K562 (cell line): ENCODE measurements around the gene NUDT14. TPM values are rescaled to one million over a fixed set of nuclear protein-coding genes. Genes with fewer than 3 reads are reported as not detected.

Experiments
- AFF1 ChIP-seq, 2 experiments: fragments of 450-650 bp; IDR thresholded peaks; 2 replicates each; pipeline ENCODE4 v1.6.1; 2018; ENCODE audit warnings: mild to moderate bottlenecking in 2 of 2, low read depth in 1 of 2; ENCODE audit not compliant: partially characterized antibody in 2 of 2
- CHD7 ChIP-seq: fragments of 200-600 bp; sonication (generic); IDR thresholded peaks from one replicate; pipeline ENCODE4 v1.6.1; 2012; ENCODE audit warnings: mild to moderate bottlenecking, low read depth, low read length, inconsistent platforms
- polyA plus RNA-seq, 8 experiments: library from polyadenylated mRNA; depleted of rRNA in 4 of 8; stranded (reverse) in 5 of 8; unstranded in 3 of 8; fragments of >200 nt; fragmentation: Nextera tagmentation in 2 of 8; fragmentation: Illumina TruSeq in 1 of 8; extraction: Ambion mirVana in 2 of 8; extraction: Trizol in 1 of 8; gene quantifications; 2 replicates each; pipeline versions ENCODE4 v1.2.1 to v1.2.3, GENCODE V29; 2011 to 2014; ENCODE audit warnings: inconsistent platforms in 1 of 8, missing spikeins in 1 of 8
- total RNA-seq, 7 experiments: library from RNA; depleted of rRNA in 6 of 7; stranded (reverse); fragments of >200 nt in 6 of 7; fragmentation: Illumina TruSeq in 2 of 7; extraction: Trizol in 2 of 7; gene quantifications; 2 replicates each; pipeline versions ENCODE4 v1.2.1 to v1.2.3, GENCODE V29; 2011 to 2021; ENCODE audit warnings: low replicate concordance in 1 of 7

NUDT14 gene
- total and polyA plus RNA-seq, 9 of the 15 experiments (the other 6 are each of a cell fraction or from before 2014, with no cell fraction given) = 0.14 to 16.3 (median 8.2) TPM

- TF ChIP-seq CHD7 (no peak), AFF1 (IDR thresholded peaks at IDR 0.05; ENCODE audit: low read depth in 1 of 2, partially characterized antibody in 2 of 2) (no peak)
Observed at GRCh38 chr14:105201156-105201924, 20.2 kb upstream of the NUDT14 start (continued).
